Brain pericyte (primary cell): ENCODE data around the gene SPAG9.

Experiments
- DNase-seq: peaks from one replicate; pipeline ENCODE4 v3.0.0-alpha.2; 2012; ENCODE audit warnings: low read depth, low spot score

The SPAG9 gene

DNA sequence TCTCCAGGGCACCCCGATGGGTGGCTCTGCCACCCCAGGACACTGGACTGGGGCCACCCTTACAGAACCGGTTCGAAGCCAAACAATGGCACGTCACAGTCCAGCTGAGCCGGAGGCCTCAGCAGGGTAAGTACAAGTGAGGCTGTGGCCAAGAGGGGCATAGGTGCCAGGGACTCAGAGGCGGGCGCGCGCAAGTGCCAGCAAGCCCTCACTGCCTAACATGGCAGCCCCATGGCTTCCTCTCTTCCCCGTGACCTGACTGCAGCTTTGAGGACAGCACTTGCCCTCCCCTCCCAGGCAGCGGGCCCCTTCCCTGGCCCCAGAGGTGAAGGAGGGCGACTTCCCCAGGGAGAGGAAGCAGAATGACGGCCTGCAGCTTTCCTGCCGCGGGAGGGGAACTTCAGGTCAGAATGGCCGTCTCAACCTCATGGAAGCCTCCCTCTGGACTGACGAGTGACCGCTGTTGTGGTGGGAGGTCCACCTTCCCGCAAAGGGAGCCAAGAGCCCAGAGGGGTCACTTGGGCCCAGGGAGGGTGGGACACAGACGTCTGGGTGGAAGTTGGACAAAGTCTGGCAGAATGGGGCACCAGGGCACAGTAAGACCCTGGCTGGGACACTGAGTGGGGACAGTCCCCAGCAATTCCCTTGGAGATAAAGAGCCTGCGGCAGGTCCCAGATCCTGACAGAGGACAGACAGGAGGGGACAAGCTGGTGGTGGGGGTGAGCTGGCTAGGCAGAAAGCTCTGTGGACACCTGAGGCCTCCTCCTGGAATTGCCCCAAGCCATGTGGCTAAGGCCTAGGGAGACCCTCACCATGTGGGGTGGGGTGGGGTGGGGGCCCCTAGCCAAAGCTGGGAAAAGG is 202.4 kb downstream of the SPAG9 start:
- DNase-seq = no peak

- DNase-seq = no peak
Measured at GRCh38 chr17:50917418-50917743, 203.3 kb downstream of the SPAG9 start.

DNA sequence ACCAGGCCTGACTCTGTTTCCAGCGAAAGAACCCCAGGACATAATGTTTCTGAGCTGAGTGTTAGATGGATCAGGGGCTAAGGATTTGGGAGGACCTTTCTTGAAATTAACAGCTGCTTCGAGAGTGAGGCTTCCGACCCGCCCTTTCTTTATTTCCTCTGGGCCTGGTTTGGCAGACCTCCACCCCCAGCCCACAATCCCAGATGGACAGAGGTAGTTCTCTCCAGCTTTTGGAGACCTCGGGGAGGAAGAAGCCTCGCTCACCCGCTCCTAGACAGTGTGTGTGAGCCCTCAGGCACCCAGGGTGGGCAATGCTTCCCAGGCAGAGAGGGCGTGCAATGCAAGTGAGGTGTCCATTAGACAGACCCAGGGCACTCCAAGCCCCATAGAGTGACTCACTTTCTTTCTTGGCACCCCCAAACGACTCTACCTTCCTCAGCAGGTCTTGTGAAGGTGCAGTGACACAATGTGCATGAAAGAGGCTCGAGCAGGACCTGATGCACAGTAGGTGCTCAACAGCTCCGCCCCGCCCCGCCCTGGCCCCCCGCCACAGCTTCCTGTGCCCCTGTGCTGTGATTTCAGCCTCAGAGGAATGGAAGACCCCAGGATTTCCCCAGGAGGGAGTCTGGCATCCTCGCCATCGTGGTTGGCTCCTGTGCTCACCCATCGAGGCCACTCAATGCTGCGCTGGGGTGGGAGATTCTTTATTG is 203.8 kb downstream of the SPAG9 start:
- no peak for DNase-seq

GRCh38 chr17:50916026-50916707 is 204.5 kb downstream of the SPAG9 start:
- no peak for DNase-seq

DNA sequence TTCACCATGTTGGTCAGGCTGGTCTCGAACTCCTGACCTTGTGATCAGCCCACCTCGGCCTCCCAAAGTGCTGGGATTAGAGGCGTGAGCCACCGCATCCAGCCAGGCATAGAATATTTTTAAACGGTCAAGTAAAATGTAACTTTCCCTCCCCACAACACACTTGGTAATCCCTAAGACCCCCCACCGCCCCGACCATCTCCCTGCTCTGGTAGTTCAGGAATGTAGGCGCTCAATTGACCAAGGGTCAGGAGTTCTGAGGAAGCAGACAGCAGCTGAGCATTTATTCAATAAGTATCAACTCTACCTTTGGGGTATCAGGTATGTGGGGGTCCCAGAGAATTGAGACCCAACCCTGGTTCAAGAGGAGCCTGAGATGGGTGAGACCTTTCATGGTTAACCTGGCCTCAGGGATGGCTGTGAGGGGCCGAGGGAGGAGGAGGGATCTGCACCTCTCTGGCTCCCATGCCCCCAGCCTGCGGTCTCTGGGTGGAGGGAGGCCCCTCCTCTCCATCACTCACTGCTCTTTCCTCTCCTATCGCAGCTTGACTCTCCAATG is 206.1 kb downstream of the SPAG9 start:
- no peak for DNase-seq

GRCh38 chr17:50913120-50913519 is 207.5 kb downstream of the SPAG9 start:
- DNase-seq = no peak
